M059J (cell line): ENCODE results near the gene MCTP1. TPM values are rescaled to one million over a fixed set of nuclear protein-coding genes. Genes with fewer than 3 reads are reported as not detected.

ENCODE experiments used
- DNase-seq: peaks from one replicate; pipeline ENCODE4 v3.0.0-alpha.2; 2012; ENCODE audit warnings: low read depth
- total RNA-seq: library from RNA; depleted of rRNA; stranded (reverse); fragments of >200 nt; shearing (Covaris generic); gene quantifications from 2 replicates; pipeline ENCODE4 v1.2.3, GENCODE V29; 2014

Gene MCTP1
- total RNA-seq, 1 experiment from 2014 or later, result not detected

GRCh38 chr5:94818904-94819303 lies 466.0 kb downstream of the MCTP1 start:
- no peak for DNase-seq

DNA sequence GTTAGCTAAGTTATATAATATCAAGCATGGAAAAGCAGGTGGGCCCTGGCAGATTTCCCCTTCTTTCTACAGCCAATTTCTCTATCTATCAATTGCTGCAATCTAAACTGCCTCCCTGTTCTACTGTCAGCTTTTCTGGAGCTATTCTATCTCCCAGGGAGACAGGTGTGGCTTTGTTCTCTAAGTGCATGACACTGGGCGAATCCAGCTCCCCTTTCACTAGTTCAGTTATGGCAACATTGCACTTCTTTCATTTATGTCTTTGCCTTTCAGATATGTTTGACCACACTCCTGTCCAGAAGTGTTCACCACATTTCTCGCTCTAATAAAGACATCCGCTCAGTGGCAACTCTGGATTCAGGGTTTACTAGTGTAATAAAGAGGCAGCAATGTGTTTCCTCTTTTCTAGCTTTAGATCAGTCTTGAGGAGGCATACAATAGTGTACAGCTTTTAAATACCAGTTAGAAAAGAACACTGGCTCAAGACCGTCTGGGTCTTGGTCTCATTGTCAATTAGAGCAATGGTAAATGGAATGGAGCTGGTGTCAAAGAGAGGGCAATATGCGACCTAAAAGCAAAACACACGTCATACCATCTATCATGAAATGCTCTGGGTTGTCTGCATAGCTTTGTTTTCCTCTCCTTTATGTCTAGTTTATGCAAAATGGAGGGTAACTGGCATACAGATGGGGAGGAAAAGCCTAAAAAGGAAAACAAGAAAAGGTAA lies 469.4 kb downstream of the MCTP1 start:
- no peak for DNase-seq

DNA sequence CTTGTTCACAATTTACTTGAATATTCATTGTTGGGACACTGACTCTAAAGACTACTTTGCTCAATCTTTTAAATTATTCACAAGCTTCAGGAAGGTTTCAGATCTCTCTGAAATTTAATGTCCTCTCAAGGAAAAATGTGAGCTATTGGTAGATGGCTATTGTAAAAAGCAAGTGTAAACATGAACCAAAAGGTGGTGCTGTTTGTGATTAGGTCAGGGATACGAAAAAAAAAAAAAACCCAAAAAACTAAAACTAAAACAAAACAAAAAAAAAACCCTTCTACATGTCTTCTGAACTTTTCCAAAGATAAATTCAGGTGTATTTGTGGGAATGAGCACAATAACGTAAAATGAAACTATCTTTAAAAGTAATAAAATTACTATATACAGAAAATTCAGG lies 472.7 kb downstream of the MCTP1 start:
- no peak for DNase-seq

GRCh38 chr5:94811331-94811730 lies 473.6 kb downstream of the MCTP1 start:
- DNase-seq, result no peak

- no peak for DNase-seq
Measured at GRCh38 chr5:94810877-94811276, 474.0 kb downstream of the MCTP1 start.

DNA sequence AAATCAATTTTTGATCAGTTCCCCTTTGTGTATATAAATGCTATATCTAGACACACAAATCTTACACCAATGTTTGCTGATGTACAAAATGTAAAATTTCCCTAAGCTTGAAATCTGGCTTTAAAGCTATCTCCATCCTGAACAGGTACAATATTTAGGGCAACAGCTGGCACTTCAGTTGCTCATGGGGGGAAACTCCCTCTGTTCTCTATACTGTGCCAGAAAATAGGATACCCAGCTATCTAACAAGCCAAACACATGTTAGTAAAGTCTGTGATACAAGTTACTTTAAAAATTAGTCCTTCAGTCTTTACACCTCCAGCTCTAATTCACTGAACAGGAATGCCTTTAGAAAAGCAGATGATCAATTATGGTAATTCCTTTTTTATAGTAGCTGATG lies 474.6 kb downstream of the MCTP1 start:
- no peak for DNase-seq

- DNase-seq, result no peak
Measured at GRCh38 chr5:94808497-94808896, 476.4 kb downstream of the MCTP1 start.

DNA sequence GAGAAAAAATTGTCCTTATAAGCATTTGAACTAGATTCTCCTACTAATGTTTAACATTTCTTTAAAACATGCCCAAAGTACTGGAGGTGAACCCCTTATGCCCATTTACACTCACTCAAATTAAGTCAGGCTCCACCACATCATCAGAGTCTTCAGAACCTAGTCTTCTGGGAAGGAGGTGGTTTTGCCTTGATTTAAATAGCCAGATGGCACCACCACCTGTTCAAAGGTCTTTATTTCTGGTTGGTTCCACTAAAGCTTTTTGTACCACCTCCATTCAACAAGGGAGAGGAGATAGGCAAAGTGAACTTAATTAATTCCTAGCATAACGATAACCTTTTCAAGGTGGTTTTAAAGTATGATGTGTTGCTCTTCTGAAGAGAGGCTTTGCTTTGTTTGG lies 476.9 kb downstream of the MCTP1 start:
- no peak for DNase-seq

DNA sequence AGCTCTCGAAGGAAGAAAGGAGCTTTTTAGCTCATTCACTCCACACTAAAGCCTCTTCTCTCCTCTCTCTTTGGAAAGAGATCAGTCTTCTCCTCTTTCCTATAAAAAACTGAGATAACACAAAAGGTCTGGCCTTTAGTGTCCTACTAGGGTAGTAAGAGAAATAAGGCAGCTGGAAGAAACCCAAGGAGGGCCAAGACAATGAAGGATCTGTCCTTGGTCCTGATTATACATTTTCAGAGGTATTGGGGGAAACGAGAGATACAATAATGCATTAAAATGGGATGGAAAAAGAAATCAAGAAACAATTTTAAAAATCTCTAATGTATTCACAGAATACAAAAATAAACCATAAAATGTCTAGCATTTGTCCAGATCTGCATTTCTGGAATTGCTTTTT lies 482.4 kb downstream of the MCTP1 start:
- peak; percentile 11 for DNase-seq

- no peak for DNase-seq
Measured at GRCh38 chr5:94796586-94796985, 488.3 kb downstream of the MCTP1 start.

DNA sequence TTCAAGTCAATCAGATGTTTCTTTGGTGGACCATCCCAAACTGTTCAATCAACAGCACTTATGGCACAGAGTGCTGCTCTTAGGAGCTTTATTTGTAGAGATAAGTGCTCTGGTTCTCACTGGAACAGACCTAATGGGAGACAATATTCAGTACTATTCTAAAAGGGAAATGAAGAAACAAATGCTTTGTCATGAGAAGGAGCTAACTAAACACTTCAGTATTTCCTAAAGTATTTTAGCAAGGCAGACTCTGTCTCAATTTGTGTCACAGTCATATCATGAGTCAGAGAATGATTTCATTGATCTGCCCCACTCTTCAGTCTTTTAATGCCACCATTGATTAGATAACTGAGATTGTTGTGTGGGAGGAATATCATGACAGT lies 491.1 kb downstream of the MCTP1 start:
- DNase-seq, result no peak

GRCh38 chr5:94793113-94793815 lies 491.6 kb downstream of the MCTP1 start:
- DNase-seq, result peak; percentile 43

- DNase-seq, result no peak
Measured at GRCh38 chr5:94791829-94792228, 493.1 kb downstream of the MCTP1 start.

GRCh38 chr5:94788527-94788926 lies 496.4 kb downstream of the MCTP1 start:
- DNase-seq, result no peak

DNA sequence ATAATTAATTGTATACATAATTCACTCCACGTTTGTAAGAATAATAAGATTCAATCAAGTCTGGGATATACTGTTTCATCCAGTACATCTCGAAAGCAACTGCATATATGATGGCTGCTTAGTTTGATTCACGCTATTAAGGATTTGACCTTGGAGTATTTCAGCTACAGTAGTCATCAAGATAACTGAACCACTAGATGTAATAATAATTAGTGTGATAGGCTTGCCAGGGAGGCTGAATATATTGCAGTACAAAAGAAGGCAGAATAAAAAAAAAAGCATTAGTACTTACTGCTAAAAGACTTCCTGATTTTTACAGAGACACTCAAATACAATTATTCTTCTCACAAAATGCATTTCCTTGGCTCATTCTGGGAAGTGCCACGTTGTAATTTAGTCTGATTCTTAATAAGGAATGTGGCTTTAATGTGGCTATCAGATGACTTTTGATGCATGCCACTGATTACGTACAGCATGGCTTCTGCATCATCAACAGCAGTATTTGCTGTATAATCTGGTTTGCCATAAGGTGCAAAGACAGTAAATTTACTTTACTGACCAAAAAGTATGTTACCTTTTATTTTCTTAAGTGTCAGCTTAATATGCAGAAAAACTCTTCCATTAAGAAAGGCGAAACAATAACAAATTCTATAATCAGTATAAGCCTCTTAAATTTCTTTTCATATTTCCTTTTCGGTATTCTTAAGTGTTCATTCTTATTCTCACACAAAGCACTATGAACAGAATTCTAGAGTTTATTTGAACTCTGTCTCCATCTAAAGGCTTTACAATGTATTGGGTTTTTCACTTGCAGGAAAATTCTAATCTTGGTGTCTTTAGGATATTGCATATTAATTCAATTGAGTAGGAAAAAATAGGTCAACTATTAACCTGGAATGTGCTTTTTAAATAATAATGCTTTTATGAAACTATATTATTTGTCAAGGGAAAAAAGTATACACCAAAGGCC lies 500.1 kb downstream of the MCTP1 start:
- DNase-seq, result peak; percentile 4

DNA sequence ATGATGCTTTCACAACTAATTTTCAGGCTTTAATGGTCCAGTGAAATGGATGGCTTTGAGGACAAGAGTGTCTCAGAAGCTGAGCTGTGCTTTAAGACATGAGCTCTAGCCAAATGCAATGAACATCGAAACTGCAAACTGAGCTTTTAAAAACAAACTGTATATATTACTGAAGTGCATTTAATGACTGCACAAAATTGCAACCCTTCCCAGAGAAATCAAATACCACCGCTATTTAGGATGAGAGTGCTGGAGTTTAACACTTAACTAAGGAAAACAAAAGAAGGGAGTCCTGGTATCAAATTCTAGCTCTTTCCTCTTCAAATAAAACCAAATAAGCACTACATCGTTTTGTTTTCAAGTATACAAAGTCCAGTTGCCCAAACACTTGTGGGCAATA lies 502.5 kb downstream of the MCTP1 start:
- no peak for DNase-seq

GRCh38 chr5:94779684-94780083 lies 505.2 kb downstream of the MCTP1 start:
- DNase-seq, result no peak

DNA sequence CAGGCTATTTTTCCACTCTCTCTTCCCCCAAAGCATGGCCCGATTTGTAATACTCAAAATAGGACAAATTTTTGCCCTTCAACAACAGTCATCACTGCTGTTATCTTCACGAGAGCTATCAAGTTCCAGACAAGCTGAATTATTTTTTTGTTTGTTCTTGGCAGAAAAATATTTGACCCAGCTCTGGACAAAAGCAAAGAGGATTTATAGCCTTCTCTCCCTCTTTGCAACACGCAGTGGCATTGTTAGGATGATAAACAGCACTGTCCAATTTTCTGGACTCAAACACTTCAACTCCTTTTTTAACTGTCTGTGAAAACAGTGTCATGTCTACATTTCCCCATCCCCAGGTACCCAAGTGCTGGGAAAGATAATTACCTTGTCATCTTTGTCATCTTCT lies 506.2 kb downstream of the MCTP1 start:
- no peak for DNase-seq

- DNase-seq, result no peak
Measured at GRCh38 chr5:94778299-94778698, 506.6 kb downstream of the MCTP1 start.

GRCh38 chr5:94777056-94777880 lies 507.6 kb downstream of the MCTP1 start:
- DNase-seq, result no peak

DNA sequence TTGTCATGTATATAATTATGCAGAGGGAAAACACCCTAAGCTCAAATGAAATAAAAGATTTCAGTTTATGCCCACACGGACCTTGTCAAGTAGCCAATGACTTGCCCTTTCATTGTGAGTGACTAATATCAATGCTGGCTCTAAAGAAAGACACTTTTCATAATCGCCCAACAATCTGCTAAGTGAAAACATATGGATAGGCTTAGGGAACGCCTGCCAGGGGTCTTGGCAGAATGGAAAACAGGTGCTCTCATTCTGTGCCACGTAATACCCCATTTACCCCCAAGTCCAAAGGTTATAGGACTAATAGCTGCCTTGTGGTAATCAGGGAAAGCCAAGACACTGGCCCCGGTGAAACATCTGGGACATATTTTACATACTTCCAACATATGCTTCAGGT lies 508.7 kb downstream of the MCTP1 start:
- peak; percentile 2 for DNase-seq
